ENCODE measurements around the gene OCLN.
"Not testable (repeated sequence)": the region's sequence is repeated elsewhere in the genome, so short reads cannot be mapped to it uniquely, and the experiment has no call there.

The OCLN gene

DNA sequence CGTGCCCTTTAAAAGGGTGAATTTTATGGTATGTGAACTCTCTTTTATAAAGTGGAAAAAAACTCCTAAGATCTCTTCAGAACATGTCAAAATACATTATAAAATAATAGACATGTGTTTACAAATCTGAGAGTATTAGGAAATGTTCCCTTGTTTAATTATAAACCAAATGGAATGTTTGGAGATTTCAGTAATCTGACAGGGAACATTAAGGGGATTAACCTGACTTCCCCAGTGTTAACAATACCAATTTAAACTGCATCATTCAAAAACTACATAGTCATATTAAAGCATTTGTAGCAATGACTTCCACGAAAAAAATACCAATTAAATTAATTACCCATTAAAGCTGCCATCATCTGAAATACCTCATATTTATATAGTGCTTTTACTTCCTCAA is 1.6 kb upstream of the OCLN start:
- no peak for DNase-seq (ENCODE audit: low spot score)

DNA sequence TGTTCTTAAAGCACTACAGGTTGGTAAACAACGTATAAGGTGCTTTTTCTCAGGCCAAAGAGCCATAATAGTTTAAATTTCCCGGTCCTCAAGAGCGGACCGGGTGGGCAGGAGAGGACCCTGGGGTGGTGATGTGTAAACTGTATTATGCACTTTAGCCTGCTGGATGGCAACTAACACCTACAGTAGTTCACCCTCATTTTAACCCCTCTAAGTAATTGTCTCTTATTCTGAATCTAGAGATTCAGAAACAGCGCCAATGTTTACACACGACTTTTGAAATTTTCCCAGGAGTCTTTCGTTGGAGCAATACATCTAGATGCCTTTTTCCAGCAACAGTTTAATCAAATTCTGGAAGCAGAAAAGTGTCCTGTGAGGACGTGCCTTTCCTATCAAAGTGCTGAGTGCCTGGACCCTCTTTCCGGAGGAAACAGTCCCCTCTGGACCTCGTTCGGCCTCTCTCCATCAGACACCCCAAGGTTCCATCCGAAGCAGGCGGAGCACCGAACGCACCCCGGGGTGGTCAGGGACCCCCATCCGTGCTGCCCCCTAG is 676 bp upstream of the OCLN start:
- no peak for DNase-seq (ENCODE audit: low spot score)

DNA sequence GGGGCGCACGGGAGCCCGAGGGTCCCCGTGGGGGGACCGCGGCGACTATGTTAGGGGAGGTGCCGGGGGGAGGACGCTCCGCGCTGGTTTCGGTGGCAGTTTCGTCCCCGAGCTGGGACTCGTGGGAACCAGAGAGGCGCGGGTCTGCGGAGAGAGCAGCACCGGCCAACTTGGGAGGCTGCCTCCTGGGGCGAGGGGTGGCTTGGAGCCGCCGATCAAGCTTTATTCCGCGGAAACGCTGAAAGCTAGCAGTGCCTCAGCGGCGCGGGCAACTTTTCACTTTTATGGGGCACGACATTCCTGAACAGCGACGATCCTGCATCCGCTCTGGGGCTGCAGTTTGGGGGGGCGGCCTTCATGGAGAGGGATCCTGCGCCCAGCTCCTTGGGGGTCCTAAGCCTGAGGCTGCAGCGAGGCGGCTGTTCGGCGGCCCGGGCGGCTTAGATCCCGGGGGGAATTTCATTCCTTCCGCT is 369 bp downstream of the OCLN start:
- no peak for DNase-seq (ENCODE audit: low spot score)

DNA sequence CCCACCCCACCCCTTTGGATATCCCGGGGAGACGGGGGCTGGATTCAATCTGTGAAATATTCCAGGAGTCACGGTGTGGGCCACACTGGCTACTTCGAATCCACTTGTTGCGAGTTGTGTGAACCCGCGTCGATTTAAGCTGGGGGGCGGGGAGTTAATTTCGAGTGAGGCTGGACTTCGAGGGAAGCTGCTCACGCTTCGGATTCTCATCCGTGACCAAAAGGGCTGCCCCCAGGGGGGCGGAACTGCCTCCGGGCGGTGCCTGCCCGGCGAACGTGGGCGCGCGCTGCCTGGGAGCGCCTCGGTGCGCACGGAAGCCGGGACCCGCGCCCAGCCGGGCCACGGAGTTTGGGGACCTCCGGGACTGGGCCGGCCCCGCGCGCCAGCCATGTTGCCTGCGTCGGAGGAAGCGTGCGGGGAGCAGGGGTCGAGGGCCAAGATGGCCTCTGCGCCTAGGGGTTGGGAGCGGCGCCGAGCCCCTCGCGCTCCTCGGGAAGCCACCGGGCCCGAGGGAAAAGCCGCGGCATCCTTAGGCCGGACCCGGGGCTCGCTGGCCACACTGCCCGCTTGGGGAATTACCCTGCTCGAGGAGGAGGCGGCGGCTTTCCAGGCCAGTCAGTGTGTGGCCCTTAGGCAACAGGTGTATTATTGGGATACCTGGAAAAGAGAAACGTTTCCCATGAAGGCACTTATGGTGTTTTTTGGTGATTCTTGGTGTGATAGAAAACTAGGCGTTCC is 975 bp downstream of the OCLN start:
- no peak for DNase-seq (ENCODE audit: low spot score)

DNA sequence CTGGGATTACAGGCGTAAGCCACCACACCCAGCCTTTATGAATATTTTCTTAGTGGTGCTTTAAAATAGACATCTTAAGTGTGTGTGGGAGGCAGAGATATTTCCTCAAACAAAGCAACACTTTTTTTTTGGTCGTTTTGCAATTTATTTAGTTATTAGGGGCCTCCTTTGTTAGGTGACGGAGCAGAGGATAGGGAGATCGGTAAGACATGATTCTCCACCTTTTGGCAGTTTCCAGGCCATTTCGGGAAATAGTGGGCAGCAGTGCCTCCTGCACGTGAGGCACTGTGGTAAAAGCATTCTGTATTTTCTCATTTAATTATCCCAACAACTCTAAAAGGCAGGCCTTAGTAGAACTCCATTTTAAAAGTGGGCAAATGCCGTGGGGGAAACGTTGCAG is 1.9 kb downstream of the OCLN start:
- no peak for DNase-seq (ENCODE audit: low spot score)

DNA sequence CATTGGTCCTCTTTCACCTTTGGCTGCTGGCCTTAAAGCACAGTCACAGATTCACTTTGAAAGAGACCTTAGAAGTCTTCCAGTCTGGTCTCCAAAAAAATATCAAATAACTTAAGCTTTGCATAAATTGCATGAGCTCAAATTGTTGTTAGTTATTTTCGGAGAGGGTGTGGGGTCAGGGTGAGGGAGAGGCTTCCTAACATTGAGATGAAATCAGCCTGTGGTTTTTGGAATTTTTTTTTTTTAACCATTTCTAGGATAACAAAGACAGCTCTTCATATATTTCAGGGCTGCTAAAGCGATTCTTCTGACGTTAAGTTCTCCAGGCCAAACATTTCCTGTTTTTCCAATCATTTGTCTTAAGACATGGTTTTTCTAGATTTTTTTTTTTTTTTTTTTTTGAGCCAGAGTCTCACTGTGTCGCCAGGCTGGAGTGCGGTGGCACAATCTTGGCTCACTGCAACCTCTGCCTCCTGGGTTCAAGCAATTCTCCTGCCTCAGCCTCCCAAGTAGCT is 4.5 kb downstream of the OCLN start:
- DNase-seq (ENCODE audit: low spot score), result no peak

DNA sequence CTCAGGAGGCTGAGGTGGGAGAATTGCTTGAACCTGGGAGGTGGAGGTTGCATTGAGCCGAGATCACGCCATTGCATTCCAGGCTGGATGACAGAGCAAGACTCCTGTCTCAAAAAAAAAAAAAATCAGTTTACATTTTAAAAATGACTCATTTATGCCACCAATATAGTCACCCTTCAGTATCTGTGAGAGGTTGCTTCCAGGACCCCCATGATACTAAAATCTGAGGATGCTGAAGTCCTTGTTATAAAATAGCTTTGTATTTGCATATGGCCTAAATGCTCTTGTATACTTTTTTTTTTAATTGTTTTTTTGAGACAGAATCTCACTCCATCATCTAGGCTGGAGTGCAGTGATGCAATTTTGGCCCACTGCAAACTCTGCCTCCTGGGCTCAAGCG is 5.8 kb downstream of the OCLN start:
- DNase-seq (ENCODE audit: low spot score), result no peak

DNA sequence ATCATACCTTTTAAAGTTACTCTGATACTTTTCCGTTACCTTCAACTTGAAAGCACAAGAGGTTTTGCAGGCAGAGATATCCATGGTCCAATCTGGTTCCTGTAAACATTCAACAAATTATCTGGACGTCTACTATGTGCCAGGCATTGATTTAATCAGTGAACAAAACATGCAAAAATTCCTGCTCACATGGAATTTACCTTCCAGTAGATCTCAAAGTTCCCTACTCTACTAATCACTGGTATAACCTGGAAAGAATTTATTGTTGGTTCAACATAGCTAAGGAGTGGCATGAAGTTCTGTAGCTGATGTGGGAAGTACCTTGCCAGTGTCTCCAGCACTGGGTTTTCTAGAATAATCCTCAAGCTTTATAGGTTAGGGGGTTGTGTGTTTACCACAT is 9.8 kb downstream of the OCLN start:
- no peak for DNase-seq (ENCODE audit: low spot score)

DNA sequence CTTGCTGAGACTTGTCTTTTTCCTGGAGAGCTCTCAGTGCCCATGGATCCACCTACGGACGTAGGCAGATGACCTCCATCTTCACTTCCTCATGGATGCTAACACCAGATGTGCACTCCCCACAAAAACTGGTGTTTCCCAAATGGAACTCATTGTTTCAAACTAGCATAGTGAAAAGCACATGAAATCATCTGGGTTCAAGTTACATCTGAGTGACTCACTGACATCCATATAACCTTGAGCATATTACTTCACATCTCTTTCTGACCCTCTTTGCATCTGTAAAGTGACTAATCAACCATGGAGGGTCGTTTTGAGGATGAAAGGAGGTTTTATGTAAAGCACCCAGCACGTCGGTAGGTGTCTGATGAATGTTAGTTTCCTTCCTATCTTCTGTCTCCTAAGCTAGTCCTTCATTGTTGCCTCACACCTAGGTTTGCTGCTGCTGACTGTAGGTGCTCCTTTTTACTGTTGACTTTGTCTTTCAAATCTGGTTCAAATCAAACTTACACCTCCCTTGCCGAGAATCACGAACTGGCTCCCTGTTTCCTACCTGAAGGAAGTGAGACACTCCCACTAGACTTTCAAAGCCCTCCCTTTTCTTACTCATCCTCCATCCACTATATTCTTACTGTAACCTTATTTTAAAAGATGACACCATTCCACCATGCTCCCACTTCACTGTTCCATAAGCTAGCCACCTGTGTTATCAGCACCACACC is 10.3 kb downstream of the OCLN start:
- no peak for DNase-seq (ENCODE audit: low spot score)

DNA sequence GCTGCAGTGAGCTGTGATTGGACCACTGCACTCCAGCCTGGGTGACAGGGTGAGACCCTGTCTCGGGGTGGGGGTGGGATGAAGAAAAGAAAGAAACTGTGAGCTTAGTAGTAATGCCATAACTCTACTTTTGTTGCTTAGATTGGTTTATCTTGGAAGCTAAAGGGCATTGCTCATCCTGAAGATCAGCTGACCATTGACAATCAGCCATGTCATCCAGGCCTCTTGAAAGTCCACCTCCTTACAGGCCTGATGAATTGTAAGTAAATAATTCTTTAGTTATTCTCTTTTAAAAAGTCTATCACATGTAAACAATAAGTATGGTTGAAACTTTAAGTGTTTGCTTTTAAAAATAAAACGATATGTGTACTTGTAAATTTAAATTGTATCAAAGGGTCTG is 11.4 kb downstream of the OCLN start:
- DNase-seq (ENCODE audit: low spot score), result no peak

DNA sequence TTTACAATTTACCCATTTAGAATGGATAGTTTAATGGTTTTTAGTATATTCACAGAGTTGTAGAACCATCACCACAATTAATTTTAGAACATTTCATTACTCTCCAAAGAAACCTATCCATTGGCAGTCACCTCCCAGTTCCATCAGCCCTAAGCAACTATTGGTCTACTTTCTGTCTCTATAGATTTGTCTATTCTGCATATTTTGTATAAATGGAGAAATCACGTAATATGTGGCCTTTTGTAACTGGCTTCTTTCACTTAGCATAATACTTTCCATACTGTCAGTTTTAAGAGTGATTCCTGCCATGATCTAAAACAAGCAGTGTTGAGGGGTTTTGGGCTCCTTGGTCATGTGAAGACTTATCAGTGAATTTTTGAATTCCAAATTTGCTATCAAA is 12.7 kb downstream of the OCLN start:
- no peak for DNase-seq (ENCODE audit: low spot score)

DNA sequence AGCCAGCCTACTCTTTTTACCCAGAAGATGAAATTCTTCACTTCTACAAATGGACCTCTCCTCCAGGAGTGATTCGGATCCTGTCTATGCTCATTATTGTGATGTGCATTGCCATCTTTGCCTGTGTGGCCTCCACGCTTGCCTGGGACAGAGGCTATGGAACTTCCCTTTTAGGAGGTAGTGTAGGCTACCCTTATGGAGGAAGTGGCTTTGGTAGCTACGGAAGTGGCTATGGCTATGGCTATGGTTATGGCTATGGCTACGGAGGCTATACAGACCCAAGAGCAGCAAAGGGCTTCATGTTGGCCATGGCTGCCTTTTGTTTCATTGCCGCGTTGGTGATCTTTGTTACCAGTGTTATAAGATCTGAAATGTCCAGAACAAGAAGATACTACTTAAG is 16.6 kb downstream of the OCLN start:
- DNase-seq (ENCODE audit: low spot score), result no peak

DNA sequence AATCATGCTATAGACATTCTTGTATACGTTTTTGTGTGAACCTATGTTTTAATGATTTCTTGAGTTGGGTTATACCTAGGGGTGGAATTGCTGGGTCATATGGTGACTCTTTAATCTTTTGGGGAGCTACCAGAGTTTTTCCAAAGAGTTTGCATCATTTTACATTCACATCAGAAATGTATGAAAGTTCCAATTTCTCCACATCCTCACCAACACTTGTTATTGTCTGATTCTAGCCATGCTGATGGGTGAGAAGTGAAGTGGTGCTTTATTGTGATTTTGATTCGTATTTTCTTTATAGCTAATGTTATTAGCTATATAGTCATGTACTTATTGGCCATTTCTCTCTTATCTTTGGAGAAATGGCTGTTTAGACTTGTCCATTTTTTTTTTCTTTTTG is 18.1 kb downstream of the OCLN start:
- DNase-seq (ENCODE audit: low spot score), result no peak

DNA sequence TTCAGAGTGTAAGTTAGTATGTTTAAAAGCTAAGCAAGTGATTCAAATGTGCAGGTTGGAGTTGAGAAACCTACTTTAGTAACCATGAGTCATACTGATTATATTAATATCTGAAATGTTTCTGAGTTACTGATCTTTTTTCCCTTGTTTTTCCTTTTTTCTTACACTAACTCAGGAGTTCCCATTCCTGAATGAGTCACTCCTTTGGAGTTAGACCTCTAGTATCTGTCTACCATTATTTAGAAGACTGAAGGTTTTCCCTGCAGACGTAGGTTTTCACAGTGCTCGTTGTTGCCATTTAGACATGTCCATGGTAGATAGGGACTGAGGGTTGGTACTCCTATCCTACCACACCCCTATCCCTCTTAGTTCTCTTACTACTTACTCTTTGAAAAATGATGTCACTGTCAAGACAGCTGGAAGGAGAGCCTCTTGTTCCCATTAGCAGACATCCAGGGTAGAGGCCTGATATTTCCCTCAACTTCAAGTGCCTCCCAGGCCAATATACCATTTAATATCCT is 20.2 kb downstream of the OCLN start:
- no peak for DNase-seq (ENCODE audit: low spot score)

DNA sequence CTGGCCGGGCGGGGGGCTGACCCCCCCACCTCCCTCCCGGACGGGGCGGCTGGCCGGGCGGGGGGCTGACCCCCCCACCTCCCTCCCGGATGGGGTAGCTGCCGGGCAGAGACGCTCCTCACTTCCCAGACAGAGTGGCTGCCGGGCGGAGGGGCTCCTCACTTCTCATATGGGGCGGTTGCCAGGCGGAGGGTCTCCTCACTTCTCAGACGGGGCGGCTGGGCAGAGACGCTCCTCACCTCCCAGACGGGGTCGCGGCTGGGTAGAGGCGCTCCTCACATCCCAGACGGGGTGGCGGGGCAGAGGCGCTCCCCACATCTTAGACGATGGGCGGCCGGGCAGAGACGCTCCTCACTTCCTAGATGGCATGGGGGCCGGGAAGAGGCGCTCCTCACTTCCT is 23.0 kb downstream of the OCLN start:
- DNase-seq (ENCODE audit: low spot score), result not testable (repeated sequence)

DNA sequence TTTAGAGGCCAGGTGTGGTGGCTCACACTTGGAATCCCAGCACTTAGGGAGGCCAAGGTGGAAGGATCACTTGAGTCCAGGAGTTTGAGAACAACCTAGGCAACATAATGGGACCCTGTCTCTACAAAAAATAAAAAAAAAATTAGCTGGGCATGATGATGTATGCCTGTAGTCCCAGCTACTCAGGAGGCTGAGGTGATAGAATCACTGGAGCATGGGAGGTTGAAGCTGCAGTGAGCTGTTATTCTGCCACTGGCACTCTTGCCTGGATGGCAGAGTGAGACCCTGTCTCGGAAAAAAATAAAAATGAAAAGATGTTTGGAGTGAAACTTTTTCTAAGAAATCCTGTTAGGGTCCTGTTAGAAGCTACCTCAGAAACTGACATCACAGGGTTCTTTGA is 24.2 kb downstream of the OCLN start:
- no peak for DNase-seq (ENCODE audit: low spot score)

DNA sequence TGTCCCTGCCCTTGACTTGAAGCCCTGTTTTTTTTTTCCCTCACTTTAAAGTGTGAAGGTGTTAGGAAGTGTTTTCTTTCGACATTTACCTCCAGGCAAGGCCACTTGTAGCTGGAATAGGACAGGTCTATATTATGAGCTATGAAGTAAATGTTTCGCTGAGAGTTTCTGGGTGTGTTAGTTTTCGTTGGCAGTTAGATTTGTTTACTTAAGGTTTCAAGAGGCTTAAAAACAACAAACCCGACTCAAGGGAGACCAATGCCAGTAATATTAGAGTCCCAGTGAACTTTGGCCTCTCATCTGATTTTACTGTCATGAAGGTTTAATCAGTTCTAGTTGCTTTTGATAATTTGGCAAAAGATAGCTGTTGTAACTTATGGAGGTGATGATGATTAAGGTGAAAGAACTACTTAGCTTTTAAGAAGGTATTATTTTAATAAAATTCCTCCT is 25.2 kb downstream of the OCLN start:
- no peak for DNase-seq (ENCODE audit: low spot score)

DNA sequence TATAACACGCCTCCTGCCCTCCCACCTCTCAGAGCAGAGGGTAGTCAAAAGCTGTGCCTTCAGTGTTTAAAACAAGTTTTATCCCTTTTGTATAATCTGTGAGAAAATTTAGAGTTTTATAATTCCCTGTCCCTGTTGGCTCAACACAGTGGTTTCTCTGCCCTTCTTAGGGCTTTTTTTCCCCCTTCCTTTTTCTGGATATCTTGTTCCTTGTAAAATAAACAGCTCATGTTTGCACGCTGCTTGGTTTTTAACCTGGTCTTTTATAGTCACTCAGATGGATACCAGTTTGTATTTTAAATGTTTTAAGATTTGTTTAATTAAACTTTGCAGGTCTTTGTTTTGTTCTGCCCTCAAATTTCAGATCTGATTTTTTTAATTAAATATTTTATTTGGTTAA is 26.7 kb downstream of the OCLN start:
- no peak for DNase-seq (ENCODE audit: low spot score)

DNA sequence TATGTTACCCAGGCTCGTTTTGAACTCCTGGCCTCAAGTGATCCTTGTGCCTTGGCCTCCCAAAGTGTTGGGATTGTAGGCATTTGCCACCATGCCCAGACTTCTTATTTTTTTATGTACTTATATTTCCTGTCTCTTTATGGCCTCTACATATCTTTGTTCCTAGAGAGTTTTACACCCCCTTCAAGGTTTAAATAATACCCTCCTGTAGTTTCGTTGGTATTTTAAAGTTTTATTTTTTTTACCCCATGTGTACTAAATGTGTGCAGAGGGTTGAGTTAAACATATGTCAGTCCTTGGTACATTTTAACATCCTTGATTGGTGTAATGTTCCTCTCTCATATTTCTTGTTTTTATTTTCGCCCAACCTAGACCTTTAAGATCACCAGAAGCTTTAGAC is 29.4 kb downstream of the OCLN start:
- no peak for DNase-seq (ENCODE audit: low spot score)

DNA sequence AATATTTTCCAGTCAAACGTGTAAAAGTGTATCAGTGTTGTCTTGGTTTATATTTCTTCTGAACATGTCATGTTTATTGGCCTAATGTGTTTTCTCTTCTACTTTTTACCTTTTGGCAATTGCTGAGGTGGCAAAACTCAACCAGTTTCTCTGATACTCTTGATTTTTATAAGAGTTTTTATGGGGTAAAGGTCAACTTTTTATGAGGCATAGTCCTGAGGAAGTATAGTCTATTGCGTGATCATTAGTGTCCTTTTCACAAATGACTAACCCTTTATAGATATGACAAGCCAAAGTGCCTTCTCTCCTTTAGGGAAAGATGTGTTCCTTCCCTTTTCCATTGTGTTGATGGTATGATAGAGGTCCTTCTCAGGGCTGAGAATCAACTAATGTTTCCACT is 32.9 kb downstream of the OCLN start:
- no peak for DNase-seq (ENCODE audit: low spot score)

DNA sequence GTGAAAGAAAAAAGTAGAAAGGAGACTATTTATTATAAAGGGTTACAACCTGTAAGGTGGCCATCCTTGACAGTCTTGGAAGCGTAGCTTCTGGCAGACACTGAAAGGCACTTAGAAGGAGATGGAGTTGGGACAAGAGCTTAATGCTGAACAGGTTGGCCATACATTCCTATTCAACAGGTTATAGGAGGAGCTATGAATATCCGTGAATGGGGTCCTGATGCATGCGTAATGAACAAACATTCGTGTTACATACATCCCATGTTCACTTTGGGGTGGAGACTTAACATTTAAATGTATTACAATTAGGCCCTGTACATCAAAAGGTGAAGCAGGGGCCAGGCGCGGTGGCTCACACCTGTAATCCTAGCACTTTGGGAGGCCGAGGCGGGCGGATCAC is 34.1 kb downstream of the OCLN start:
- DNase-seq (ENCODE audit: low spot score), result no peak

DNA sequence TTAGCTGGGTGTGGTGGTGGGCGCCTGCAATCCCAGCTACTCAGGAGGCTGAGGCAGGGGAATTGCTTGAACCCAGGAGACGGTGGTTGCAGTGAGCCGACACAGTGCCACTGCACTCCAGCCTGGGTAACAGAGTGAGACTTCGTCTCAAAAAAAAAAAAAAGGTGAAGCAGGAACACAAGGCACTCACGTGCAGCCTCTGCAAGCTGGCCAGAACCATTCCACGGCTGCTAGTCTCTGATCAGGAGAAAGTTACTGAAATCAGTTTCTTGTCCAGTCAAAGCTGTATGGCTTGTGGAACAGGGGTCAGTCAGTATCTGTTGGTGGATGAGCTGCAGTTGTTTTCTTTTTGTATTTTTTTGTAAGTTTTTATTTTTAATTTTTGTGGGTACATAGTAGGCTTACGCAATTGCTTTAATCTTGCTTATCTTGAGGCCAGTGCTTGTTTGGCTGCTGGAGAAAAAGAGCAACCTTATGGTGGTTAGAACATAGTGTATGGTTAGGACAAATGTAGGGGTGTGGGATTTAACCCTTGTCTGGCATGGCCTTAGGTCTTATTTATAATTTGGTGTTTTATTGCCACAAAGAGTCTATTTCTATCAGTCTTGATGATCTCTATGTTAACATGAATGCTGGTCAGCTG is 34.7 kb downstream of the OCLN start:
- no peak for DNase-seq (ENCODE audit: low spot score)
